Body of pancreas (tissue), 4 donors: ENCODE results near the gene RBM24.
"Not testable (repeated sequence)": the region's sequence is repeated elsewhere in the genome, so short reads cannot be mapped to it uniquely, and the experiment has no call there.

Source experiments
- POLR2A ChIP-seq, 3 donors: fragments of 450-650 bp; IDR thresholded peaks; one replicate each; pipeline ENCODE4 v1.6.1; 2016; ENCODE audit warnings: antibody characterized with exemption in 3 of 3, mild to moderate bottlenecking in 2 of 3
- TF ChIP-seq, protein P1 (sequence below), 7 experiments: fragments of 450-650 bp in 4 of 7; fragments of 200-600 bp in 3 of 7; sonication (generic) in 3 of 7; IDR thresholded peaks; one replicate each; pipeline ENCODE4 v1.5.1; 2016 to 2019; ENCODE audit warnings: antibody characterized with exemption in 7 of 7

DNA sequence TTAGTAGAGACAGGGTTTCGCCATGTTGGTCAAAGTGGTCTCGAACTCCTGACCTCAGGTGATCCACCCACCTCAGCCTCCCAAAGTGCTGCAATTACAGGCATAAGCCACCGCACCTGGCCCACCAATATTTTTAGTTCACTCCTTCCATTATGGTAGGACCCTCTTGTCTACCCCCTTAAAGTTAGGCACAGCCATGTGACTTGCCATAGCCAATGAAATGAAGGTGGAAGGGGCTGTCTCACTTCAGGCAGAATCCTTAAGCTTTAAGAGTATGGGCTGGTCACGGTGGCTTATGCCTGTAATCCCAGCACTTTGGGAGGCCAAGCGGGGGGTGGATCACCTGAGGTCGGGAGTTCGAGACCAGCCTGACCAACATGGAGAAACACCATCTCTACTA, 32.1 kb downstream of the RBM24 start:
- TF ChIP-seq, protein P1, sequence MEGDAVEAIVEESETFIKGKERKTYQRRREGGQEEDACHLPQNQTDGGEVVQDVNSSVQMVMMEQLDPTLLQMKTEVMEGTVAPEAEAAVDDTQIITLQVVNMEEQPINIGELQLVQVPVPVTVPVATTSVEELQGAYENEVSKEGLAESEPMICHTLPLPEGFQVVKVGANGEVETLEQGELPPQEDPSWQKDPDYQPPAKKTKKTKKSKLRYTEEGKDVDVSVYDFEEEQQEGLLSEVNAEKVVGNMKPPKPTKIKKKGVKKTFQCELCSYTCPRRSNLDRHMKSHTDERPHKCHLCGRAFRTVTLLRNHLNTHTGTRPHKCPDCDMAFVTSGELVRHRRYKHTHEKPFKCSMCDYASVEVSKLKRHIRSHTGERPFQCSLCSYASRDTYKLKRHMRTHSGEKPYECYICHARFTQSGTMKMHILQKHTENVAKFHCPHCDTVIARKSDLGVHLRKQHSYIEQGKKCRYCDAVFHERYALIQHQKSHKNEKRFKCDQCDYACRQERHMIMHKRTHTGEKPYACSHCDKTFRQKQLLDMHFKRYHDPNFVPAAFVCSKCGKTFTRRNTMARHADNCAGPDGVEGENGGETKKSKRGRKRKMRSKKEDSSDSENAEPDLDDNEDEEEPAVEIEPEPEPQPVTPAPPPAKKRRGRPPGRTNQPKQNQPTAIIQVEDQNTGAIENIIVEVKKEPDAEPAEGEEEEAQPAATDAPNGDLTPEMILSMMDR (IDR thresholded peaks at IDR 0.05), result not testable (repeated sequence)
- TF ChIP-seq POLR2A (IDR thresholded peaks at IDR 0.05), result not testable (repeated sequence)
